ENCODE measurements around the gene RPL15.
"Not testable (repeated sequence)": the region's sequence is repeated elsewhere in the genome, so short reads cannot be mapped to it uniquely, and the experiment has no call there.

Gene RPL15

DNA sequence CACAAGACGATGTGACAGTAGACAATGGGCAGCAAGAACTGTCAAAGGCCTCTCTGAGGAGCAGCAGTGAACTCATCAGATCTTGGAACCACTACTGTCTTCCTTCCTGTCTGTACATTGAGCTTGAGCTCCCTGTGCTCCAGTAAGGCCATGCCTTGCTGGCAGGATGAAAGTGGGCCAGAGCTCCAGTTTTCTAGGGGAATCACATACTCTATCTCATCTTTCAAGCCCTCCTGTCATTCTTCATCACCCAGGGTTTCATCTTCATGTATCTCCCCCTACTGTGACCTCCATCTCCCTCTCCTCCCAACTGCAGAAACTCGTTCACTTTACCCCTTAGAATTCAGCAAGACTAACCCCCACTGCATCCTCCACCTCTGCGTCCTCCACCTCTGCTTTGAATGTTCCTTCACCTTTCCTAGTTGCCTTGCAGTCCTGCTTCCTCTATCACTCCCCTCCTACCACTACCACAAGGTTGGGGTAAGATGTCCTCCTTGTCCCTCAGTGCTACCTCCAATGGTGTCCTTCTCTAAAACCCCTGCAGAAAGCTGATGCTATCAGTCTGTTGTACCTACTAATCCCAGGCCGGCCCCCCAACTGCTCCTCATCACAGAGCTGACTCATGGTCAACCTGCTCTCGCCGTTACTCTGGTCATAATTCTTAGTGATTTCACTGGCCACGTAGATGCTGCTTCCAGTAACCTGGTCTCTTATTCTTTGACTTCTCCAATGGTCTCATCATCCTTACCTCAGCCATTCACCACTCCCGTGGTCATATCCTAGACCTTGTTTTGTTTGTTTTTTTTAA is 22.5 kb upstream of the RPL15 start:
- no peak overlapping the region for H3K9ac ChIP-seq (ENCODE audit: low read length)
- peaks cover 20% of the 10 kb centered on the region for H3K36me3 ChIP-seq (ENCODE audit: insufficient read depth, low read length)
- no peaks in the 10 kb centered on the region for H3K27me3 ChIP-seq (ENCODE audit: control insufficient read depth in 1 of 2, insufficient read depth in 2 of 2, low read length in 2 of 2)
- H3K4me3 ChIP-seq (ENCODE audit: low read depth in 1 of 2, low read length in 2 of 2) = no peak overlapping the region
- H3K9me3 ChIP-seq (ENCODE audit: low read length) = no peaks in the 10 kb centered on the region
- H3K27ac ChIP-seq (ENCODE audit: low read depth, low read length) = no peak overlapping the region
- no peaks in the 10 kb centered on the region for H3K4me1 ChIP-seq (ENCODE audit: insufficient read depth, low read length)

DNA sequence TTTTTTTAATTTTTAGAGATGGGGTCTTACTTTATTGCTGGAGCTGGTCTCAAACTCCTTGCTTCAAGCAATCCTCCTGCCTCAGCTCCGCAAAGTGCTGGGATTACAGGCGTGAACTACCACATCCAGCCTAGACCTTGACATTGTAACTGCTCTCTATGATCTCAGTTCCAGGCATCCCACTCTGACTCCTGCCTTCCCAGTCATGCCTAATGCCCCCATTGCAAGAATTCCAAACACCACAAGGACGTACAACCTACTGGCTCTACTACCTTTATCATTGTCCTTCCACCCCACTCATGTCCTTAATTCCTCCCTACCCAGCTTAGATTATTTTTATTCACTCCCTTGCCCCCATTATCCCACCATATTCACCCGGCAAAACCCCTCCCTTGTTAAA is 21.8 kb upstream of the RPL15 start:
- Histone ChIP-seq H3K4me1 (ENCODE audit: insufficient read depth, low read length) (no peaks in the 10 kb centered on the region), H3K36me3 (ENCODE audit: insufficient read depth, low read length) (peaks cover 17% of the 10 kb centered on the region), H3K4me3 (ENCODE audit: low read depth in 1 of 2, low read length in 2 of 2) (no peak overlapping the region), H3K9me3 (ENCODE audit: low read length) (no peaks in the 10 kb centered on the region), H3K27ac (ENCODE audit: low read depth, low read length) (no peak overlapping the region), H3K27me3 (ENCODE audit: control insufficient read depth in 1 of 2, insufficient read depth in 2 of 2, low read length in 2 of 2) (no peaks in the 10 kb centered on the region), H3K9ac (ENCODE audit: low read length) (no peak overlapping the region)

DNA sequence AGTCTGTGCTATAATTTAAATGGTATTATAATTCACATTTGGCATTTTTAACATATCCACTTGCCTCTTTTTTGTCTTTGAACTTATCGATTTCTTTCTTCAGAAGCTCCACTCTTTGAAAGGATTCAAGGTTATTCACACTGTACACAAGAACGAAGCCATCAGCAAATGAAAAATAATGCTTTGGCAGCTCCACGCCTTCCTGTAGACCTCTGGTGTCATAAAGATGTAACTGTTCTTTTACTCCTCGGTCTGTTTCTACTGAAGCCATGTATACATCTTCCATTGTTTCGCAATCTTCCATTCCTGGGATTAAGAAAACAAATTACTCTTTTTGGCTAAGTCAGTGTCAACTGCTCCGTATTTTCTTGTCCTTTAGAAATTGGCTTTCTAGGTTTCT is 16.2 kb upstream of the RPL15 start:
- Histone ChIP-seq H3K4me1 (ENCODE audit: insufficient read depth, low read length) (no peaks in the 10 kb centered on the region), H3K9me3 (ENCODE audit: low read length) (no peaks in the 10 kb centered on the region), H3K36me3 (ENCODE audit: insufficient read depth, low read length) (peaks cover 4% of the 10 kb centered on the region), H3K27ac (ENCODE audit: low read depth, low read length) (no peak overlapping the region), H3K9ac (ENCODE audit: low read length) (no peak overlapping the region), H3K4me3 (ENCODE audit: low read depth in 1 of 2, low read length in 2 of 2) (no peak overlapping the region), H3K27me3 (ENCODE audit: control insufficient read depth in 1 of 2, insufficient read depth in 2 of 2, low read length in 2 of 2) (no peaks in the 10 kb centered on the region)

DNA sequence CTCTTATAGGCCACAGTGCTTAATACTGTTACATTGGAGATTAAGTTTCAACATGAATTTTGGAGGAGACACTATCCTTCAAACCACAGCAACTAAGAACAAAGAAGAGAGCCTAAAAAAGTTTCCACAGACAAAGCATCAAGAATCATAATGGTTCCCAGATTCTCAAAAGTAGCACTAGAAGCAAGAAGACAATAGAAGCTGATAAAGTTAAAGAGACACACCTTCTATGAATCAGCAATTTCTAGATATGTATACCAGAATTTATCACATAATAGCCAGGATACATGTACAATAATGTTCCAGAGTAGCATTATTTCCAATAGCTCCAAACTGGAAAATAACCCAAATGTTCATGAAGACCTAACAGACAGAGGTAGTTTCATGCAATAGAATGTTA is 12.4 kb upstream of the RPL15 start:
- no peak overlapping the region for H3K4me3 ChIP-seq (ENCODE audit: low read depth in 1 of 2, low read length in 2 of 2)
- H3K9ac ChIP-seq (ENCODE audit: low read length) = no peak overlapping the region
- H3K36me3 ChIP-seq (ENCODE audit: insufficient read depth, low read length) = peaks cover 4% of the 10 kb centered on the region
- H3K27me3 ChIP-seq (ENCODE audit: control insufficient read depth in 1 of 2, insufficient read depth in 2 of 2, low read length in 2 of 2) = no peaks in the 10 kb centered on the region
- no peak overlapping the region for H3K27ac ChIP-seq (ENCODE audit: low read depth, low read length)
- H3K9me3 ChIP-seq (ENCODE audit: low read length) = no peaks in the 10 kb centered on the region
- H3K4me1 ChIP-seq (ENCODE audit: insufficient read depth, low read length) = no peaks in the 10 kb centered on the region

GRCh38 chr3:23909341-23909740 is 7.6 kb upstream of the RPL15 start:
- Histone ChIP-seq H3K9me3 (ENCODE audit: low read length) (no peaks in the 10 kb centered on the region), H3K4me1 (ENCODE audit: insufficient read depth, low read length) (no peaks in the 10 kb centered on the region), H3K36me3 (ENCODE audit: insufficient read depth, low read length) (peaks cover 9% of the 10 kb centered on the region), H3K27me3 (ENCODE audit: control insufficient read depth in 1 of 2, insufficient read depth in 2 of 2, low read length in 2 of 2) (no peaks in the 10 kb centered on the region), H3K27ac (ENCODE audit: low read depth, low read length) (no peak overlapping the region), H3K4me3 (ENCODE audit: low read depth in 1 of 2, low read length in 2 of 2) (no peak overlapping the region), H3K9ac (ENCODE audit: low read length) (no peak overlapping the region)

- Histone ChIP-seq H3K9ac (ENCODE audit: low read length) (no peak overlapping the region), H3K27ac (ENCODE audit: low read depth, low read length) (no peak overlapping the region), H3K36me3 (ENCODE audit: insufficient read depth, low read length) (peaks cover 9% of the 10 kb centered on the region), H3K9me3 (ENCODE audit: low read length) (no peaks in the 10 kb centered on the region), H3K4me3 (ENCODE audit: low read depth in 1 of 2, low read length in 2 of 2) (no peak overlapping the region), H3K27me3 (ENCODE audit: control insufficient read depth in 1 of 2, insufficient read depth in 2 of 2, low read length in 2 of 2) (no peaks in the 10 kb centered on the region), H3K4me1 (ENCODE audit: insufficient read depth, low read length) (peaks cover 9% of the 10 kb centered on the region)
Observed at GRCh38 chr3:23911397-23911796, 5.5 kb upstream of the RPL15 start.

GRCh38 chr3:23912335-23912734 is 4.6 kb upstream of the RPL15 start:
- H3K9ac ChIP-seq (ENCODE audit: low read length); H3K27ac ChIP-seq (ENCODE audit: low read depth, low read length); H3K27me3 ChIP-seq (ENCODE audit: control insufficient read depth in 1 of 2, insufficient read depth in 2 of 2, low read length in 2 of 2); H3K4me3 ChIP-seq (ENCODE audit: low read depth in 1 of 2, low read length in 2 of 2); H3K36me3 ChIP-seq (ENCODE audit: insufficient read depth, low read length); H3K4me1 ChIP-seq (ENCODE audit: insufficient read depth, low read length); H3K9me3 ChIP-seq (ENCODE audit: low read length): not testable (repeated sequence)

DNA sequence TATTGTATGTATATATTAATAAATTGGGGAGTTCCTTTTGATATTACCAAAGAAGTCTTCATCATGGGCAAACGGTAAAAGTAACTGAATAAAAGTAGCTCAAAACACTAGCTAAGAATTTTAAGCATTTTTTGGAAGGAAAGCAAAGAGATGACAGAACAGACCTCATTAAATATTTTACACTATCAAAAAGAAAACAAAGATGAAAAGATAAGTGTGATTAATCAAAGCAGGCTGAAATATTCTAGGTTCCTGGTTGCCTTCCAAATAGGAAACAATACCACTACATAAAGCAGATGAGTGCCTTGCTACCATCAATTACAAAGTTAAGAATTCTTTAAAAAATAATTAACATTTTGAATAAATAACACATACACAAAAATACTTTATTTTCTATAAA is 3.8 kb upstream of the RPL15 start:
- H3K9me3 ChIP-seq (ENCODE audit: low read length) = no peaks in the 10 kb centered on the region
- H3K27ac ChIP-seq (ENCODE audit: low read depth, low read length) = no peak overlapping the region
- H3K4me1 ChIP-seq (ENCODE audit: insufficient read depth, low read length) = peaks cover 15% of the 10 kb centered on the region
- H3K27me3 ChIP-seq (ENCODE audit: control insufficient read depth in 1 of 2, insufficient read depth in 2 of 2, low read length in 2 of 2) = no peaks in the 10 kb centered on the region
- H3K36me3 ChIP-seq (ENCODE audit: insufficient read depth, low read length) = peaks cover 13% of the 10 kb centered on the region
- H3K9ac ChIP-seq (ENCODE audit: low read length) = no peak overlapping the region
- H3K4me3 ChIP-seq (ENCODE audit: low read depth in 1 of 2, low read length in 2 of 2) = no peak overlapping the region

- no peak overlapping the region for H3K27ac ChIP-seq (ENCODE audit: low read depth, low read length)
- no peaks in the 10 kb centered on the region for H3K9me3 ChIP-seq (ENCODE audit: low read length)
- H3K9ac ChIP-seq (ENCODE audit: low read length) = no peak overlapping the region
- H3K36me3 ChIP-seq (ENCODE audit: insufficient read depth, low read length) = peaks cover 17% of the 10 kb centered on the region
- no peak overlapping the region for H3K4me3 ChIP-seq (ENCODE audit: low read depth in 1 of 2, low read length in 2 of 2)
- no peaks in the 10 kb centered on the region for H3K27me3 ChIP-seq (ENCODE audit: control insufficient read depth in 1 of 2, insufficient read depth in 2 of 2, low read length in 2 of 2)
- H3K4me1 ChIP-seq (ENCODE audit: insufficient read depth, low read length) = peaks cover 21% of the 10 kb centered on the region
Observed at GRCh38 chr3:23913873-23914743, 2.8 kb upstream of the RPL15 start.

GRCh38 chr3:23915537-23916108 is 1.3 kb upstream of the RPL15 start:
- no peak overlapping the region for H3K9ac ChIP-seq (ENCODE audit: low read length)

DNA sequence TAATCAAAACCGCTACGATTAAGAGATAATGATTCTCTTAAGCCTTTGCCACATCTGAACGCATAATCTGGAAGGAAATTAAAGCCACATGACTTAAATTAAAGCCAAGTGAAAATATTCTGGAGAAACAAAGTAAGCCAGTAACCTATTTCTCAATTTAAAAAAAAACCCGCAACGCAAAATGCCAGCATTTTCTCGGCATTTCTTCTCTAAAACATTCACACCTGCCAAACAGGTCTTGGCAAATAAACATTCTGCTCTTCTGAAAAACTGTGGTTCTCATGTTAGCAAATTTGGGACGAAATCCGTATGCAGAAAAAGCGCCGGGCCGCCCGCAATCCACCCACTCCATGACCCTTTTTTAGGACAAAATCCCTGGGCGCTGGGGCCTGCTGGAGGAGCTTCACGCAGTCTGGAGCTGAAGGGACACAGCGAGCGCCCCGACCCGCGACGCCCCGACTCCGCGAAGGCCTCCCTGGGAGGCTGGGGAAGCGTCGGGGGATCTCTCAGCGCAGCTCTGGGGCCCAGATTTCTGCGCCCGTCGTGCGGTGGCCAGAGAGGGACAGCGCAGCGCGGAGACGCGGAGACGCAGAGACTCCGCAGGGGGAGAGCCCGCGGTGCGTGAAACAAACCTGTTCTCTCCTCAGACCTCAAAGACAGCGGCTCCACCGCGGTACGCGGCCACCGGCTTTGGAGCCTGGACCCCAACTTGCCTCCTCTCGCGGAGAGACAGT is 613 bp upstream of the RPL15 start:
- Histone ChIP-seq H3K4me1 (ENCODE audit: insufficient read depth, low read length) (peaks cover 29% of the 10 kb centered on the region), H3K27me3 (ENCODE audit: control insufficient read depth in 1 of 2, insufficient read depth in 2 of 2, low read length in 2 of 2) (no peaks in the 10 kb centered on the region), H3K27ac (ENCODE audit: low read depth, low read length) (peak overlapping the region; percentile 94), H3K4me3 (ENCODE audit: low read depth in 1 of 2, low read length in 2 of 2) (peak overlapping the region; percentile 90 to 99), H3K36me3 (ENCODE audit: insufficient read depth, low read length) (peaks cover 29% of the 10 kb centered on the region), H3K9me3 (ENCODE audit: low read length) (no peaks in the 10 kb centered on the region), H3K9ac (ENCODE audit: low read length) (peak overlapping the region; percentile 67)

More at GRCh38 chr3:23915537-23916108, 1.3 kb upstream of the RPL15 start:
- Histone ChIP-seq H3K36me3 (ENCODE audit: insufficient read depth, low read length) (peaks cover 23% of the 10 kb centered on the region), H3K9me3 (ENCODE audit: low read length) (no peaks in the 10 kb centered on the region), H3K27ac (ENCODE audit: low read depth, low read length) (no peak overlapping the region), H3K27me3 (ENCODE audit: control insufficient read depth in 1 of 2, insufficient read depth in 2 of 2, low read length in 2 of 2) (no peaks in the 10 kb centered on the region), H3K4me1 (ENCODE audit: insufficient read depth, low read length) (peaks cover 29% of the 10 kb centered on the region), H3K4me3 (ENCODE audit: low read depth in 1 of 2, low read length in 2 of 2) (peak overlapping the region in 1 of 2 donors; percentile 99)
